HG02759 (cell line): ENCODE measurements around the gene CPXM1.
"Not testable (repeated sequence)": the region's sequence is repeated elsewhere in the genome, so short reads cannot be mapped to it uniquely, and the experiment has no call there.

Source experiments
- ATAC-seq: cut with Tn5 transposase; IDR thresholded peaks from one replicate; pipeline ENCODE4 v1.9.1; 2021; ENCODE audit warnings: mild to moderate bottlenecking, moderate library complexity; ENCODE audit not compliant: unreplicated experiment

The CPXM1 gene

DNA sequence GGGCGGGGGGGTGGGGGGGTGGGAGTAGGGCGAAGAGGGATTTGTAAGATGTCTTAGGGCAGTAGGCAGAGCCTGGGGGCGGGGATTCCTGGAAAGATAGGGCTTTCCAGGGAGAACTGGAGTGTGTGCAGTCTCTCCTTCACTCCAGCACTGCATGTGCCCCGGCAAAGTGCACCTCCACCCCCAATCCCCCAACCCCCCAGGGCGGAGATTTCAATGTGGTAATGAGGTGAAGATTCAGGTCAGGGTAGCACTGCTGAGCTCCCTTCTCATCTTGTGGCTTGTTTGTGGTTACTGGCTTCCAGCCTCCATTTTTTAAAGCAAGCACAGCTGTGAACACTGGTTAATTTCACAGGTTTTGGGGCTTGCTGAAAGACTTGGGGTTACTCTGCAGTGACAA is 21.6 kb upstream of the CPXM1 start:
- no peak for ATAC-seq

DNA sequence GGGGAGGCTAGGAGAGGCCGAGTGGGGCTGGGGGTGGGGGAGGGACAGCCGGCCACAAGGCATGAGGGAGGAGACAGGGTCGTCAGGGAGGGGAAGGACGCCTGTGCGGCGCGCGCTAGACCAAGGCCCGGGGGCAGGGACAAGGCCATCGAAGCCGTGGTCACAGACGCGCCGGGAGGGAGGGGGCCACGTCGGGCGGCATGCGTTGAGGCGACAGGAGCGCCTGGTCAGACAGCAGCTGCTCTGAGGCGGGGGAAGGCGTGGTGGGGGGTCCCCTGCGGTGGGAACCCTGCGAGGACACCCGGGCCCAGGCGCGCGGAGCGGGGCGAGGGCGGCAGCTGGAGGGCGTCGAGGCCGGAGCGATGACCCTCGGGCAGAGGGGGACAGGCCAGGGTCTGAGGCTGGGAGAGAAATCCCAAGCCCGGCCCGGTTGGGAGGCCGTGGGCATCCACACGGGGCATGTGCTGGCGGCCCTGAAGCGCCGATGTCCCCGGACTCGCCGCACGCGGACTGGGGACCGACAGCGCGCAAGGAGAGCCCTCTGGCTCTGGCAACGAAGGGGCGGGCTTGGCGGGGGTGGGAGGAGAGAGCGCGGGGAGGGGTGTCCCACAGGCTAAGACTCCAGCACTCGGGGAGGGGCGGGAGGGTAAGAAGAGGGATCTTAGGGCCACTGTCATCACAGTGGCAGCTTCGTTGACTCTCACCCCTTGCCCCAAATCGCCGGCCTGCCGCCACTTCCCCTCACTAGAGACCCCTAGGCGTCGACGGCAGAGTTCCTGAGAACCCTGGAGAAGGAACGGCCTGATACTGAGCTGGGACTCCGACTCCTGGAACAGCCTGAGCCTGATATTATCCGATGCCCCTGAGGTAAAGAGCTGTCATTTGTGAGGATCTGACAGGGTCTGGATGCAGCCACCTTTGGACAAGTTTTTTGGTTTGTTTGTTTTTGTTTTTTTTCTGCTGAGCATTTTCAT is 20.8 kb upstream of the CPXM1 start:
- no peak for ATAC-seq

DNA sequence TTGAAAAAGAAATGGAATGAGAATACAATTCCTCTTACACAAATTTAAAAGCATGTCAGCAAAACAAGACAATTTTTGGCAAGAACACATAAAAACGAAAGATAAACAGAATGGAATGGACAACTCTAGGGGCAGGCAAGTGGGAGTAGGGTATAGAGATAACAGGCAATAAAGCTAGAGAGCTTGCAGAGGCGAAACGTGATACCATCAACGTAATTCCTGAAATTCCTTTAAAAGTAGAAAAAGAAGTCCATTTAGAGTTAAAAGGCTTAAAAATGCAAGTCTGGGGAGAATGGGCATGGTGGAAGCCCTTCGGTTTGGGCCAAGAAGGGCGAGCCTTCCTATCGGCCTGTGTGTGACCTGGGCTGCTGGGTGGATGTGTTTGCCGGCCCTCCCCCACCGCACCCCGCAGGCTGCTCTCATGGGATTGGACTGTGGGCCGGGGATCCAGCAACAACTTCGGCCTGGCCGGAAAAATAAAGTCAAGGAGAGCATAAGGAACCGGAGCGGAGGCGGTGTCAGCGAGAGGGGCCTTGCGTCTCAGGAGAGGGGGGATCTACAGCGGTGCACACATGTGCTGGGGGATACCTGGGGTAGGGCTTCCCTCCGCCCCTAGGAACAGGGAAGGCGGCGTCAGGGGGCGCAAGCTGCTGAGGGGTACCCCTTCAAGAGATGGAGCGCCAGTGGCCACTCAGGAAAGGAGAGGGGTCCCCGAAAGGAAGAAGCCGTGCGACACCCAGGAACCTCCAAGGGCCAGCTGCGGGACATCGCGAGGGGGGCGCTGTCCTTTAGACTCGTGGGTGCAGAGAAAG is 19.9 kb upstream of the CPXM1 start:
- ATAC-seq, result no peak

DNA sequence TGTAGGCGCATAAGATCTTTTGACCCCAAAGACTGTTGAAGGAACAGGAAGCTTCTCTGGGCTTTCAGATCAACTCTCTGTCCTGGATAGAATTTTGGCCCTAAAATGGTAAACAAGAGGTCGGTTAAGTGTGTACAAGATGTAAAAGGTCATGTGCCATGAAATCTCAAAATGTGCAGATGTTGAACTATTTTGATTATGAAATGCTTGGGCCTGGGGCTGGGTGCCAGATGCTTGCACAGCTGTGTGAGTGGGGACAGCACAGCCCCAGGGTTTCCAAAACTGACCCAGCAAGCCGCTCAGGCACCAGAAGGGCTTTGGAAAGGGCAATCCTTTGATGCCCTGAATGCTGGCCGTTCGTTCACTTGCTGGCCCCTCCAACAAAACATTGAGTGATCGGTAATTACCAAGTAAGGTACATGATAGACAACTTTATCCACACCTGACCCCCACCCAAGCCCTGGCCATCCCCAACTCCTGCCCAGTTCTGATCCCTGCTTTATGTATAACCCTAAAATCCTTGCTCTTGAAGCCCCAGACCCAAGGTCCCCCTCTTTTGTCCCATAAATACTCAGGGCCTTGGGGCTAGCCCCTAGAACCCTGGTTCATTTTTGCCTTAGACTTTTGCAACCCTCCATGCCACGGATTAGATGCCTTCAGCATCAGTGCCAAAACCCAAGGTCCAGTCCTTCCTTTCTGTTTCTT is 17.6 kb upstream of the CPXM1 start:
- no peak for ATAC-seq

DNA sequence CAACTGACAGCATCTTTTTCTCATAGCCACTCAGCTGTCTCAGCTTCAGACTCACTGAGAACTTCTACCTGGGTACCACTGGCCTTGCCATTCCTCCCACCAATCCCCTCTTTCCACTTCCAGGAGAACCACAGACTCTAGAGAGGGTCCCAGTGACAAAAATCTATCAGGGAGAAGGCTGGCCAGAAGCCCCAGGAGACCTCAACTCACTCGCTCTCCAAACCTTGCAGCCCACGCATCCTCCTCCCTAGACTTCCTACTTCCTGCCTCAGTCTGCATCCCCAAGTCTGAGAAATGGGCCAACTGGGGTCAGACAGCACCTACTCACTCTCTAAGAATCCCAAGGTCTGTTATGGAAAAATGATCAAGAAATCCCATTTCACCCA is 16.9 kb upstream of the CPXM1 start:
- no peak for ATAC-seq

DNA sequence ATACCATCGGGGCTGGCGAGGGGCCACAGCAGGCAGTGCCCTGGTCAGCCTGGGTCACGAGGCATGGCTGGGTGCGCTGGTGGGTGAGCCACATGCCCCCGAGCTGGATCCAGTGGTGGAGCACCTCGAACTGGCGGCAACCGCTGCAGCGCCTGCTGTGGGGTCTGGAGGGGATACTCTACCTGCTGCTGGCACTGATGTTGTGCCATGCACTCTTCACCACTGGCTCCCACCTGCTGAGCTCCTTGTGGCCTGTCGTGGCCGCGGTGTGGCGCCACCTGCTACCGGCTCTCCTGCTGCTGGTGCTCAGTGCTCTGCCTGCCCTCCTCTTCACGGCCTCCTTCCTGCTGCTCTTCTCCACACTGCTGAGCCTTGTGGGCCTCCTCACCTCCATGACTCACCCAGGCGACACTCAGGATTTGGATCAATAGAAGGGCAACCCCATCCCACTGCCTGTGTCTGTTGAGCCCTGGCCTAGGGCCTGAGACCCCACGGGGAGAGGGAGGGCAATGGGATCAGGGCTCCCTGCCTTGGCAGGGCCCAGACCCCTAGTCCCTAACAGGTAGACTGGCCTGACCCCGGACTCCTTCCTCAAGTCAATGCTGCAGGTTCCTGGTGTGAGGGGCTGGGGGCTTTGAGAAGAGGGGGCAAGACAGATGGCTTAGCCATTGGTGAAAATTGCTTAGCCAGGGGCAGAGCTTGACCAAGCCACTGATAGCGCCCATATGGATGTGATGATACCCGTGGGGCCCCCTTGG is 16.3 kb upstream of the CPXM1 start:
- no peak for ATAC-seq

DNA sequence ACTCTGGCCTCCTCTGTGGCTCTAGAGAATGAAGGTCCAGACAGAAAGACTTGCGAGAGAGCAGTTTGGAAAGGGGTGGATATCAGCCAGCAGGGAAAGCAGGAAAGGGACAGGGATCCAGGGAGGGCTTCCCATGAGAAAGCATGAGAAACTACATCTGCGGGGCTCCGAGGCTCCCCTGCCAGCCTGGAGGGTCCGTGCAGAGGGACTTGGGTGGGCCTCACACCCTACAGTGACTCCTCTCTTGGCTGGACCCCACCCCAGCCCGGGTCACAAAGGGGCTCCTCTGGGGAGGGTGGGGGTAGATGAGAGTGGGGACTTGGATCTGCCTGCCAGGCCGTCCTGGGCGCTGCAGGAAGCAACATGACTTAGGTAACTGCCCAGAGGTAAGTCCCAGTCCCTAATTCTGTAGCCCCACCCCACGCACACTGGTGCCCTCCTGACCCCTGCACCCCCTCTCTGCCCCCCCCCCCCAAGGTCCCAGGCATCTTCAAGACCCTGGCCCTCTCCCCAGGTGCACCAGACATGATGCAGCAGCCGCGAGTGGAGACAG is 15.7 kb upstream of the CPXM1 start, which contains the start of gene TMEM239:
TMEM239 (plus strand) TSS at position 335 of the 553 bp plus-strand sequence; CDS start at position 526, 191 bp downstream.
- ATAC-seq, result no peak

DNA sequence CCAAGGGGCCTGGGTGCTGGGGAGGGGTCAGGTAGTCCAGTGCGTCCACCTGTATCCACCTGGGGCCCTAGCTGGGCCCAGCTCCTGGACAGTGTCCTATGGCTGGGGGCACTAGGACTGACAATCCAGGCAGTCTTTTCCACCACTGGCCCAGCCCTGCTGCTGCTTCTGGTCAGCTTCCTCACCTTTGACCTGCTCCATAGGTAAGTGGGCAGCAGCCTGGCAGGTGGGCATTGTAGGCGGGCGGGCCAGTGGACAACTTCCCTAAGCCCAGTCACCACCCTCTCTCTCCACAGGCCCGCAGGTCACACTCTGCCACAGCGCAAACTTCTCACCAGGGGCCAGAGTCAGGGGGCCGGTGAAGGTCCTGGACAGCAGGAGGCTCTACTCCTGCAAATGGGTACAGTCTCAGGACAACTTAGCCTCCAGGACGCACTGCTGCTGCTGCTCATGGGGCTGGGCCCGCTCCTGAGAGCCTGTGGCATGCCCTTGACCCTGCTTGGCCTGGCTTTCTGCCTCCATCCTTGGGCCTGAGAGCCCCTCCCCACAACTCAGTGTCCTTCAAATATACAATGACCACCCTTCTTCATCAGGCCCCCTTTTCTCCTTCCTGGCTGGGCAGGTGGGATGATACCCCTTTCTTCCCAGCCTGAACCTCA is 14.9 kb upstream of the CPXM1 start:
- no peak for ATAC-seq

DNA sequence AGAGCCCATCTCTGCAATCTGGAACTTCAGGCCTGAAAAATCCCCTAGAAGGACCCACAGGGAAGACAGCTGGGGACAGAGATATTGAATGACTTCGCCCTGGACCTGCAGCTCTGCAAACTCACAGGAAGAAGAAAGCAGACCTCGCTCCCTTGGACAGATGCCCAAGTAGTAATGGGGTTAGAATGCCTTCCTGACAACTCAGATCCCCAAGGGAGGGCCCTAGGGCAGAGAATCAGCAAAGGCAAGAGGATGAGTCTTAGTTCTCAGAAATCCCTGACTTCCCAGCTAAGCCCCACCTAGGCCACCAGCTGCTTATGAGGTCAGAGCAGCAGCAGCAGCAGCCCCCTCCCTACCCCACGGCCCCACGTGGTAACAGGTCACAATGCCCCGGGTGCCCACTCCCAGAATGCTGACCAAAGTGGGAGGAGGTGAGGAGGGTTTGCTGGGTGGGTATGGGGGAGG is 14.2 kb upstream of the CPXM1 start, which contains the start of gene C20orf141:
C20orf141 (plus strand) TSS at position 401 of the 465 bp plus-strand sequence. CDS start 198 bp downstream, outside the sequence.
- no peak for ATAC-seq

DNA sequence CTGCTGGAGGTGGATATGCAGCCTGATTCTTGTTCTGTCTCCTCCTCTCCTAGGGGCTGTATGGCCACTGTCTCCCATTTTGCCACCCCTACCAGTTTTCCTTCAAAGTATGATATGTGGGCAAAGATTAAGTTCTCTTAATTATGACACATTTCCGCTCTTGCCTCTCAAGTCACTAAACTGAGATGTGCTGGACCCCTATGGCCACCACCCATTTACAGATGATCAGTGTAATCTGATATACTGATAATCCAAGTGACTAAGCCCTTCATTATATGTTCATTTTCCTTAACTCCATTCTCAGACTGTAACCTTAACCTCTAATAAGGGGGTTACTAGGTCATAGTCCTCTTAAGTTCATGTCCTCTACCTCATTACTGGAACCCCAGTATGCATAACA is 13.6 kb upstream of the CPXM1 start:
- ATAC-seq, result no peak

DNA sequence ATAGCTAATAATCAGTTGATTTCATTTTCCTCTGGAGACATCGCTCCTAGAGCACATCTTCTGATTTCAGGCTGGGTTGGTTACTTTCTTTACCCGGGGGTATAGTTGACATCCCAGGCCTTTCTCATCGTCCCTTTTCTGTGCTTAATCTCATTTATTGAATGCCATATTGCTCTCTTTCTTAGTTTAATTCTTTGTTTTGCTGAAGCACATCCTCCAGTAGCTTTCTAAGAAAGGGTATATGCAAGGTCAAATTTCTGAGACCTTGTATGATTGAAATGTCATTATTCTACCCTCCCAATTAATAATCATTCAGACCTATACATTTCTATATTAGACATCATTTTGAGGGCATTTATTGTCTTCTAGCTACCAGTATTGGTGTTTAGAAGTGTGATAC is 11.8 kb upstream of the CPXM1 start:
- no peak for ATAC-seq

DNA sequence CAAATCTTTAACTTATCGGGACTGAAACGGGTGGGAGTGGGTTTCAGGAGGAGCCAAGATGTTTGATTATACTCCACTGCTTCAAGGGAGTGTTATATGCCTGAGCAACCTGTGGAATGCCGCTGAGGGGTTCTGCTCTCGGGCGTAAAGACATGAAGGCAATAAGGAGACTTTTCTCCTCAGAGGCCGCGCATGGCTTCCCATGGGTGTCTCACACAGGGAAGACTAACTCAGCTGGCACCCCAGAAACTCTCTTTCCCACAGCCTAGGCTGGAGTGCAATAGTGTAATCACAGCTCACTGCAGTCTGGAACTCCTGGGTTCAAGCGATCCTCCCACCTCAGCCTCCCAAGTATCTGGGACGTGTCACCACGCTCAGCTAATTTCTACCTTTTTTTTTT is 9.3 kb upstream of the CPXM1 start:
- no peak for ATAC-seq

DNA sequence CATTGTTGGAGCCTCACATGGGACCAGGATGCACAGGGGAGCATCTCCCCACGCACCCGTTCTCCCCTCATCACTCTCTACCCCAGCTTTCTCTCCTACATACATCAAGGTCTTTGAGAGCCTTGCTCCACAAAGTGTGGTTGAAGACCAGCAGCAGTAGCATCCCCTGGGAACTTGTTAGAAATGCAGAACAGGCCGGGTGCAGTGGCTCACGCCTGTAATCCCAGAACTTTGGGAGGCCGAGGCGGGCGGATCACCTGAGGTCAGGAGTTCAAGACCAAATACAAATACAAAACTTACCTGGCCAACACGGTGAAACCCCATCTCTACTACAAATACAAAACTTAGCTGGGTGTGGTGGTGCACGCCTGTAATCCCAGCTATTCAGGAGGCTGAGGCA is 7.5 kb upstream of the CPXM1 start:
- ATAC-seq, result not testable (repeated sequence)

DNA sequence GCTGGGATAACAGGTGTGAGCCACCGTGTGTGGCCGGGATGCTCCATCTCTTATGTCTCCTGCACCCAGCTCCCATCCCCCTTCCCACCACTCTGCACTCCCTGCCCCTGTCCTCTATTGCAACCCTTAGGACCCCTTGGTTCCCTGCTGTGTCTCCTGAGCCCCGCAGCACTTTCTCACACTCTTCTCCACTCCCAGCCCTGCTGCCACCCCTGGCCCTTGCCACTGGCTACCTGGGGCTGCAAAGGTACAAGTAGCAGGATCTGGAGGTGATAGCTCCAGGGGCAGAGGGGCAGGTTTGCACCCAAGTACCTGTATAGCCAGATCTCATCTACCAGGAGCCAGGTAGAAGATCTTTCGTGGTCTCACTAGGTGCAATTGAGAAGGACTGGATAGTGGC is 6.6 kb upstream of the CPXM1 start:
- no peak for ATAC-seq

DNA sequence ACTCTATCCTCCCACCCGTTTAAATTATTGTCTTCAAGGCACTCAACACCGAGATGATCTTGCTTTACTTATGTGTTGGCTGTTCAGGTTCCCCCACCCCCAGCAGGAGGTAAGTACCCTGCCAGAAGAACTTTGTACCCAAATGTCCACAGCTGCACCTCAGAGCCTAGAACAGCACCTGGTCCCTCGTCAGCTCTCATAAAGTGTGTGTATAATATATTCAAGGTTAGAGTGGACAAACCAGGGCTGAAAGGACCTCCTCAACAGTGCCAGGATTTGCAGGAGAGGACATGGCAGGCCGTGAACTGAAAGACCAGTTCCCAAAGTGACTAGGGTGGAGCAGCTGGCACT is 5.9 kb upstream of the CPXM1 start:
- no peak for ATAC-seq

DNA sequence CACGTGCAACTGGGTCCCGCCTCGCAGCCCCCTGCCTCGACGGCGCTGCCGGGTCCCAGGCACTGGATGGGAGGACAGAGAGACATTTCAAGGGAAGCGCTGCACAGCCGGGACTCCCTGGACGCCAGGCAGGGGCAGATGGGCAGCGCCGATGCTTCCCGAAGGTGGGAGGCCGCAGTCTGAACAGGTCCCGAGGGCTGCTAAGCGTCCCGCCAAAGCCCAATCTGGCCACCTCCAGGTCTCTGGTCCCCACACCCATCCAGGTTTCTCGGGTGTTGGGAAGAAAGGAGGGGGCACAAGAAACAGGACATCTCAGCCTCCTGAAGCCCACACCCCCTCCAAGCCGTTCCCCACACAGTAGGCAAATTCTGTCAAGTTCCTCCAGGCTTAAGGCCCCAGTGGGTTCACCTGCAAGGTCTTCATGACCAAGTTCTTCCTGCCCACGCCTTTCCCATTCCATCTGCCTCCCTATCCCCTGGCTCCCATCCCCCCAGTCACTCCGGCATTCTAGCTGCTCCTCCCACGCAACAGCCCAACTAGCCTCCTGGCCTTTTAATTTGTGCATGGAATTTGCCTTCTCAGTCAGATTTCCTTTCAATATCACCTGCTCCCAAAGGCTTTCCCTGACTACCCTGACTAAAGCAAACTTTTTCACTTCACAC is 5.4 kb upstream of the CPXM1 start:
- no peak for ATAC-seq

DNA sequence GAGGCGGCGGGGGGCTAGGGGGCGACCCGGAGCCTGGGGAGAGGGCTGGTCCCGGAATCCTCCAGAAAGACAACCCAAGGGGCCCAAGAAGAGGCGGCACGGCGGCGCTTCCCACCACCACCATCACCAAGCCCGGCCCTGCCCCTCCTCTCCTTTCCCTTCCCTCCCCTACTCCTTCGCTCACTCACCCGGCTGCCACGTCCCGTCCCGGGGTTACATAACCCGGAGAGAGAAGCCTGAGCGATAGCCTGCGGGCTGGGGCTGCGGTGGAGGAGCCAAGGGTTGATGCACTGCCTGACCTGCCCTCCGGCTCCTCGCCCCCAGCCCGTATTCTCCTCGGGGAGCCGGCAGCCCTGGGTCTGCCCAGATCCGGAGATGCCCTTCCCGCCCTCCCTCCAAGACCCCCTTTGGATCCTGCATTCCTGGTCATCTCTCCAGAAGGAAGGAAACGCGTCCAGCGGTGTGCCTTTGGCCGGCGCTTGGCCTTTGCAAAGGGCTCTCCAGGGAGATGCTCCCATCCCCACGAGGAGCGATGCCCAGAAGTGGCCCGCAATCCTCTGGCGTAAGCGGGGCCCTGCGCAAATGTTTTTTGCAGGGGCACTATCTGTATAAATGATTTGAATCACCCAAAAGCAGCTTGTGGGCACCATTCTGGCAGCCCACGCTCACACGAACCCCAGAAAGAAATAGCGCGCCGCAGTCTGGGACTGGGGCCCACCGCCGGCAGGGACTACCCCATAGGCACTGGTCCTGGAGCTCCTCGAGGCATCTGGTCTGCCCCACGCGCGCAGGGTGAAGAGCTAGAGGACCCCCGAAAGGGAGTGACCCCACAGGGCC is 4.6 kb upstream of the CPXM1 start:
- ATAC-seq, result no peak
